Hepatocyte (in vitro differentiated cells): Measurements from ENCODE around the gene MVD.

ENCODE experiments used
- CTCF ChIP-seq: fragments of 200-600 bp; sonication (generic); IDR thresholded peaks from 2 replicates; pipeline ENCODE4 v1.5.1; 2016; ENCODE audit warnings: antibody characterized with exemption, mild to moderate bottlenecking; ENCODE audit not compliant: poor library complexity
- EZH2 ChIP-seq: fragments of 200-600 bp; sonication (generic); IDR thresholded peaks from 2 replicates; pipeline ENCODE4 v1.6.1; 2016; ENCODE audit warnings: antibody characterized with exemption, mild to moderate bottlenecking, borderline replicate concordance
- EZH2phosphoT487 ChIP-seq: fragments of 200-600 bp; sonication (generic); IDR thresholded peaks from one replicate; pipeline ENCODE4 v1.6.1; 2018; ENCODE audit warnings: antibody characterized with exemption, mild to moderate bottlenecking, low read depth, moderate library complexity; ENCODE audit not compliant: unreplicated experiment, severe bottlenecking

GRCh38 chr16:88635671-88636319, 27.1 kb downstream of the MVD start:
- TF ChIP-seq CTCF (no peak), EZH2 (no peak), EZH2phosphoT487 (no peak)
